H1 (cell line): Measurements from ENCODE around the gene BIK. TPM values are rescaled to one million over a fixed set of nuclear protein-coding genes. Genes with fewer than 3 reads are reported as not detected.
"Not testable (repeated sequence)": the region's sequence is repeated elsewhere in the genome, so short reads cannot be mapped to it uniquely, and the experiment has no call there.

Experiments
- CTCF ChIA-PET: fragments of 300-600 bp; sonication (Branson Sonifier 250); formaldehyde crosslinking; loops from one replicate; lab custom pipeline; 2021; ENCODE audit not compliant: partially characterized antibody; lab: Charles Lee
- POLR2A ChIA-PET: fragments of 300-600 bp; sonication (Branson Sonifier 250); formaldehyde crosslinking; loops from one replicate; lab custom pipeline; 2021; ENCODE audit warnings: inconsistent platforms; ENCODE audit not compliant: partially characterized antibody; lab: Charles Lee
- DNase-seq, 2 experiments: peaks; one replicate each; pipeline versions ENCODE4 v3.0.0 to v3.0.0-alpha.2; 2010 to 2022; ENCODE audit warnings: low spot score in 2 of 2, low read depth in 1 of 2, mixed read lengths in 1 of 2
- FAIRE-seq: peaks from 2 replicates; lab custom pipeline; 2011; peaks lifted over from hg19 to GRCh38; lab: Jason Lieb, UNC
- H2AFZ ChIP-seq: 2 replicates; pipeline ENCODE4 v1.8.1; 2012; ENCODE audit warnings: low read length, inconsistent platforms
- H2AK5ac ChIP-seq: 2 replicates; pipeline ENCODE4 v1.6.1; 2013; ENCODE audit warnings: low read depth, low read length
- H2BK120ac ChIP-seq: replicated peaks from 2 replicates; pipeline ENCODE3; 2013; ENCODE audit warnings: low read depth, low read length, inconsistent platforms
- H2BK12ac ChIP-seq: 2 replicates; pipeline ENCODE4 v1.6.1; 2013; ENCODE audit warnings: low read depth, low read length
- H2BK15ac ChIP-seq: 2 replicates; pipeline ENCODE4 v1.6.1; 2013; ENCODE audit warnings: low read length
- H2BK20ac ChIP-seq: 2 replicates; pipeline ENCODE4 v1.6.1; 2013; ENCODE audit warnings: low read length
- H2BK5ac ChIP-seq: 2 replicates; pipeline ENCODE4 v1.6.1; 2013; ENCODE audit warnings: low read depth, low read length
- H3K14ac ChIP-seq: 2 replicates; pipeline ENCODE4 v1.6.1; 2013; ENCODE audit warnings: inconsistent platforms; ENCODE audit not compliant: insufficient read length
- H3K18ac ChIP-seq: 2 replicates; pipeline ENCODE4 v1.6.1; 2013; ENCODE audit warnings: low read length; ENCODE audit errors: extremely low read depth
- H3K23ac ChIP-seq: 2 replicates; pipeline ENCODE4 v1.6.1; 2013; ENCODE audit warnings: inconsistent platforms; ENCODE audit not compliant: insufficient read length
- H3K23me2 ChIP-seq: 2 replicates; pipeline ENCODE4 v1.6.1; 2013; ENCODE audit warnings: low read depth, low read length
- H3K27ac ChIP-seq: 2 replicates; pipeline ENCODE4 v1.6.1; 2011; ENCODE audit warnings: low read depth, low read length, inconsistent platforms
- H3K27me3 ChIP-seq, 4 experiments: replicated peaks in 1 of 4; 1 replicate in 1 of 4; 2 replicates in 3 of 4; pipeline versions ENCODE4 v1.6.1 to v1.8.1; 2011 to 2013; ENCODE audit warnings: low read length in 3 of 4, mild to moderate bottlenecking in 3 of 4, inconsistent platforms in 2 of 4, mixed read lengths in 2 of 4, moderate library complexity in 1 of 4; ENCODE audit not compliant: control insufficient read depth in 3 of 4, insufficient read depth in 3 of 4; ENCODE audit errors: extremely low read depth in 1 of 4
- H3K36me3 ChIP-seq, 4 experiments: 2 replicates each; pipeline versions ENCODE4 v1.6.1 to v1.8.1; 2011 to 2013; ENCODE audit warnings: mild to moderate bottlenecking in 4 of 4, low read length in 3 of 4, moderate library complexity in 2 of 4, control low read depth in 1 of 4, inconsistent platforms in 1 of 4; ENCODE audit not compliant: insufficient read depth in 4 of 4, control insufficient read depth in 2 of 4
- H3K4ac ChIP-seq: replicated peaks from 2 replicates; pipeline ENCODE3; 2013; ENCODE audit warnings: low read length, low read depth, mixed read lengths, inconsistent platforms; ENCODE audit not compliant: insufficient read length
- H3K4me1 ChIP-seq, 4 experiments: replicated peaks in 1 of 4; 1 replicate in 1 of 4; 2 replicates in 3 of 4; pipeline versions ENCODE4 v1.6.1 to v1.8.1; 2011 to 2013; ENCODE audit warnings: low read length in 3 of 4, inconsistent platforms in 2 of 4, mixed read lengths in 1 of 4; ENCODE audit not compliant: insufficient read depth in 4 of 4, control insufficient read depth in 3 of 4
- H3K4me2 ChIP-seq, 2 experiments: 2 replicates each; pipeline versions ENCODE4 v1.6.1 to v1.8.1; 2011 to 2013; ENCODE audit warnings: low read depth in 2 of 2, low read length in 2 of 2, control low read depth in 1 of 2, inconsistent platforms in 1 of 2, mild to moderate bottlenecking in 1 of 2; ENCODE audit not compliant: insufficient read depth in 1 of 2
- H3K4me3 ChIP-seq, 4 experiments: fragments of 200-600, 300-600 bp in 1 of 4; sonication (generic), shearing (Covaris generic), sonication (Bioruptor Twin) in 1 of 4; 2 replicates each; pipeline versions ENCODE4 v1.5.1 to v1.8.1; 2011 to 2016; ENCODE audit warnings: low read length in 4 of 4, low read depth in 3 of 4, control low read depth in 2 of 4, inconsistent platforms in 2 of 4, mild to moderate bottlenecking in 2 of 4, mixed read lengths in 1 of 4, moderate library complexity in 1 of 4; ENCODE audit not compliant: insufficient read depth in 2 of 4; ENCODE audit errors: extremely low read depth in 1 of 4
- H3K56ac ChIP-seq: replicated peaks from 2 replicates; pipeline ENCODE3; 2013; ENCODE audit warnings: low read depth, mild to moderate bottlenecking, mixed read lengths, low read length, inconsistent platforms; ENCODE audit not compliant: insufficient read length
- H3K79me1 ChIP-seq: 2 replicates; pipeline ENCODE4 v1.6.1; 2013; ENCODE audit warnings: low read depth, low read length, control low read depth
- H3K79me2 ChIP-seq, 2 experiments: 2 replicates each; pipeline versions ENCODE4 v1.6.1 to v1.8.1; 2012 to 2013; ENCODE audit warnings: low read length in 2 of 2, mild to moderate bottlenecking in 2 of 2, inconsistent platforms in 1 of 2; ENCODE audit not compliant: insufficient read depth in 2 of 2, control insufficient read depth in 1 of 2
- H3K9ac ChIP-seq, 4 experiments: replicated peaks in 1 of 4; 1 replicate in 1 of 4; 2 replicates in 3 of 4; pipeline versions ENCODE4 v1.6.1 to v1.8.1; 2011 to 2013; ENCODE audit warnings: low read depth in 3 of 4, low read length in 3 of 4, control low read depth in 2 of 4, mild to moderate bottlenecking in 2 of 4, moderate library complexity in 2 of 4, inconsistent platforms in 1 of 4; ENCODE audit errors: extremely low read depth in 1 of 4
- H3K9me3 ChIP-seq, 2 experiments: 2 replicates each; pipeline versions ENCODE4 v1.6.1 to v1.8.1; 2012 to 2013; ENCODE audit warnings: mild to moderate bottlenecking in 2 of 2, moderate library complexity in 2 of 2, control low read depth in 1 of 2, inconsistent platforms in 1 of 2, low read depth in 1 of 2, low read length in 1 of 2, mixed read lengths in 1 of 2; ENCODE audit not compliant: insufficient read depth in 2 of 2
- H4K20me1 ChIP-seq, 2 experiments: replicated peaks in 1 of 2; 2 replicates each; pipeline versions ENCODE3 to v1.8.1; 2011 to 2013; ENCODE audit warnings: inconsistent platforms in 2 of 2, low read length in 2 of 2, mild to moderate bottlenecking in 1 of 2; ENCODE audit not compliant: insufficient read depth in 2 of 2, control insufficient read depth in 1 of 2
- H4K5ac ChIP-seq: 2 replicates; pipeline ENCODE4 v1.6.1; 2013; ENCODE audit warnings: low read length, low read depth, mixed read lengths, inconsistent platforms; ENCODE audit not compliant: insufficient read length
- H4K8ac ChIP-seq: 2 replicates; pipeline ENCODE4 v1.8.0; 2013; ENCODE audit warnings: mild to moderate bottlenecking, moderate library complexity, low read length, inconsistent platforms; ENCODE audit not compliant: insufficient read depth; ENCODE audit errors: extremely low read depth
- H4K91ac ChIP-seq: replicated peaks from 2 replicates; pipeline ENCODE3; 2013; ENCODE audit warnings: low read length, mixed read lengths, inconsistent platforms; ENCODE audit not compliant: insufficient read length
- WGBS, 2 experiments: shearing (Covaris generic) in 1 of 2; methylation state at CpG; one replicate each; pipeline versions ENCODE4 v1.1.6 to v1.1.7; 2013 to 2015; ENCODE audit warnings: low lambda C conversion rate in 2 of 2, mixed read lengths in 2 of 2, inconsistent platforms in 1 of 2, low coverage in 1 of 2, missing lambda C conversion rate in 1 of 2; ENCODE audit not compliant: insufficient replicate concordance in 2 of 2, insufficient coverage in 1 of 2, insufficient read length in 1 of 2; ENCODE audit errors: extremely low coverage in 1 of 2, missing lambda C conversion rate in 1 of 2; 5-methylcytosine and 5-hydroxymethylcytosine counted together
- polyA plus RNA-seq, 7 experiments: library from polyadenylated mRNA; depleted of rRNA in 3 of 7; stranded (reverse) in 5 of 7; unstranded in 2 of 7; fragments of >200 nt in 5 of 7; fragments of 200-250 nt in 2 of 7; gene quantifications; 1 replicate in 5 of 7; 2 replicates in 1 of 7; 4 replicates in 1 of 7; pipeline versions ENCODE4 v1.2.1 to v1.2.3, GENCODE V29; 2011 to 2013; ENCODE audit warnings: missing spikeins in 2 of 7, mixed read lengths in 2 of 7
- total RNA-seq: library from RNA; stranded (reverse); fragmentation: NEBNext Ultra II Directional; extraction: Animal tissue kit (Norgen Biotek cat#: 25700); gene quantifications from 2 replicates; pipeline ENCODE4 v1.2.1, GENCODE V29; 2021

BIK gene
- total and polyA plus RNA-seq, 2 of the 8 experiments (the other 6 are each of a cell fraction or from before 2014, with no cell fraction given): 3.3 to 5.5 TPM

DNA sequence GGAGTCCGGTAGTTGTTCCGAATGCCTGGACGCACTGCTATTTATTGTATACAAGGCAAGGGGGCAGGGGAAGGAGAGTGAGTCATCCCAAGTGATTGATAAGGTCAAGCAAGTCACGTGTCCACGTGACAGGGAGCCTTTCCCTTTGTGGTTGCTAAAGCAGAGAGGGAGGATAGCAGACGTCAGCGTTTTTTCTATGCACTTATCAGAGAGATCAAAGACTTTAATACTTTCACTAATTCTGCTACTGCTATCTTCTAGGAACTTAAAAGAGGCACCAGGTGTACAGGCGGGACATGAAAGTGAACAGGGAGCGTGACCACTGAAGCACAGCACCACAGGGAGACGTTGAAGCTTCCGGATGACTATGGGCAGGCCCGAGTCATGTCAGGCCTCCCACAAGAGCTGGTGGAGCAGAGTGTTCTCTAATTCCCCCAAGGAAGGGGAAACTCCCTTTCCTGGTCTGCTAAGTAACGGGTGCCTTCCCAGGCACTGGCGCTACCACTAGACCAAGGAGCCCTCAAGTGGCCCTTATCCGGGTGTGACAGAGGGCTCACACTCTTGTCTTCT, 6.4 kb upstream of the BIK start:
- not testable (repeated sequence) for H3K79me1 ChIP-seq, H3K27ac ChIP-seq, H4K5ac ChIP-seq, H2BK20ac ChIP-seq, H3K79me2 ChIP-seq, H3K18ac ChIP-seq, H3K14ac ChIP-seq, H2BK12ac ChIP-seq, H3K4me1 ChIP-seq, H4K8ac ChIP-seq, H3K56ac ChIP-seq, H2BK120ac ChIP-seq, FAIRE-seq, H4K91ac ChIP-seq, H3K9ac ChIP-seq, H2BK5ac ChIP-seq, H3K9me3 ChIP-seq, H4K20me1 ChIP-seq, H3K36me3 ChIP-seq, H2AK5ac ChIP-seq, H2BK15ac ChIP-seq, H3K27me3 ChIP-seq, H2AFZ ChIP-seq, DNase-seq, H3K4me3 ChIP-seq, H3K23ac ChIP-seq, H3K4ac ChIP-seq, H3K23me2 ChIP-seq, H3K4me2 ChIP-seq
- POLR2A ChIA-PET: interaction anchor here (0.6 kb wide), 1 partner anchor 259 kb away, joined by 3 read pairs; no protein-coding TSS in a partner anchor
- CTCF ChIA-PET: interaction anchor here (1.0 to 2.4 kb wide), 5 partner anchors 9 to 283 kb away, joined by 3 to 6 read pairs (median 3); no protein-coding TSS in a partner anchor
- WGBS, 2 experiments: 88% methylated on average over 15 of the region's 15 CpGs; no CpG with 5 or more reads in 1 of the 2 experiments

DNA sequence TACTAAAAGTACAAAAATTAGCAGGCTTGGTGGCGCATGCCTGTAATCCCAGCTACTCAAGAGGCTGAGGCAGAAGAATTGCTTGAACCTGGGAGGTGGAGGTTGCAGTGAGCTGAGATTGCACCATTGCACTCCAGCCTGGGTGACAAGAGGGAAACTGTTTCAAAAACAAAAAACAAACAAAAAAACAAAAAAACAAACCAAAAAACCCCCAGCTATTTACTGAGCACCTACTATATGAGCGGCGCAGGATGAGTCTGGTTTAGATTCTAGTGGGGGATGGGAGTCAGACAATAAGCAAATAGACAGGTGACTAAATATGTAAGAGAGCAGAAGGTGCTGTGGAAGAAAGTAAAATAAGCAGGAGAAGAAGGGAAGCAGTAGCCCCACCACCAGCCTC, 5.6 kb upstream of the BIK start:
- H3K79me1 ChIP-seq, H3K14ac ChIP-seq, DNase-seq, H2BK15ac ChIP-seq, H2BK12ac ChIP-seq, H3K4me2 ChIP-seq, H4K5ac ChIP-seq, H3K4ac ChIP-seq, H3K36me3 ChIP-seq, H4K8ac ChIP-seq, H4K91ac ChIP-seq, H2BK5ac ChIP-seq, H3K23me2 ChIP-seq, H2AFZ ChIP-seq, POLR2A ChIA-PET, H2BK20ac ChIP-seq, H3K56ac ChIP-seq, H2BK120ac ChIP-seq, H3K9ac ChIP-seq, H3K27ac ChIP-seq, H3K4me3 ChIP-seq, H4K20me1 ChIP-seq, H3K9me3 ChIP-seq, FAIRE-seq, H3K18ac ChIP-seq, H3K79me2 ChIP-seq, H2AK5ac ChIP-seq, H3K4me1 ChIP-seq, H3K23ac ChIP-seq: not testable (repeated sequence)
- CTCF ChIA-PET: interaction anchor here (0.6 to 2.4 kb wide), 4 partner anchors 10 to 1544 kb away, joined by 3 to 6 read pairs (median 3); partner anchors contain the start of gene CSDC2
- 91% methylated on average over 3 of the region's 3 CpGs; no CpG with 5 or more reads in 1 of the 2 experiments for WGBS, 2 experiments
- H3K27me3 ChIP-seq: peaks cover 0 to 14% (median 12%) of the 10 kb centered on the region in 4 experiments; a peak in 5 of 7 replicates
